ENCODE data around the gene CRNKL1.

DNA sequence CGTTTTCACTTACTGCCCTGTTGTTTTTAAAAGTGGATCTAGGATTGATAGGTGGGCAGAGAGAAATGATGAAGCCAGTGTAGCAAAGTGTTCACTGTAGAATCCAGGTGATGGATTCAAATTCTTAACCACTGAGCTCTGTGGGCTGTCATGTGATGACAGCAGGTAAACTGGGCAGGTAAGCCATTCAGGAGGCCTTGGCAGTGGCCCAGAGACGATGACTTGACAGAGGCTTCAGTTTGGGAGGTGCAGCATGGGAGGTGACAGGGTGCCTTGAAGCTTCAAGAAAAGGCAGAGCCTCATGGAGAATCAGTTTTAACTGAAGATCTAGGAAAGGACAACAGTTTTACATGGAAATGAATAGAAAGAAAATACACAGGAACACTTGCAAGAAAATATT is 33.1 kb downstream of the CRNKL1 start:
- no peak for TF ChIP-seq CTCF (conservative IDR thresholded peaks at IDR 0.05 in 1 of 2, IDR thresholded peaks at IDR 0.05 in 1 of 2; ENCODE audit: extremely low read depth in 1 of 2, insufficient read depth in 1 of 2, low read depth in 1 of 2, low read length in 2 of 2)
- no peak for TF ChIP-seq EZH2 (IDR thresholded peaks at IDR 0.05; ENCODE audit: borderline replicate concordance, low read length)
